Osteocyte (in vitro differentiated cells): ENCODE data around the gene C19orf47. TPM values are rescaled to one million over a fixed set of nuclear protein-coding genes. Genes with fewer than 3 reads are reported as not detected.
A peak's percentile ranks its signal among the peaks of the same experiment; 100 is the strongest.

Source experiments
- DNase-seq: peaks from one replicate; pipeline ENCODE4 v3.0.0; 2021; ENCODE audit warnings: mixed read lengths; ENCODE audit not compliant: unreplicated experiment; ENCODE audit errors: extremely low spot score
- H3K27ac Mint-ChIP-seq: one replicate; pipeline ENCODE4 v1.8.0; 2021; ENCODE audit warnings: mild to moderate bottlenecking, mixed read lengths; ENCODE audit not compliant: unreplicated experiment
- H3K27me3 Mint-ChIP-seq: one replicate; pipeline ENCODE4 v1.8.0; 2021; ENCODE audit warnings: mixed read lengths; ENCODE audit not compliant: unreplicated experiment
- H3K36me3 Mint-ChIP-seq: one replicate; pipeline ENCODE4 v1.8.0; 2021; ENCODE audit warnings: mixed read lengths; ENCODE audit not compliant: unreplicated experiment
- H3K4me1 Mint-ChIP-seq: one replicate; pipeline ENCODE4 v1.8.0; 2021; ENCODE audit warnings: mixed read lengths; ENCODE audit not compliant: unreplicated experiment
- H3K4me3 Mint-ChIP-seq: one replicate; pipeline ENCODE4 v1.8.0; 2021; ENCODE audit warnings: mild to moderate bottlenecking, moderate library complexity, mixed read lengths; ENCODE audit not compliant: unreplicated experiment
- H3K9me3 Mint-ChIP-seq: one replicate; pipeline ENCODE4 v1.8.0; 2021; ENCODE audit warnings: mixed read lengths; ENCODE audit not compliant: unreplicated experiment
- total RNA-seq: library from RNA; stranded (reverse); gene quantifications from 2 replicates; pipeline ENCODE4 v1.2.1, GENCODE V29; 2021
- TF ChIP-seq, protein P1 (sequence below): fragments of 200-600 bp; sonication (generic); IDR thresholded peaks from 2 replicates; pipeline ENCODE4 v1.5.0; 2021; ENCODE audit warnings: antibody characterized with exemption, mild to moderate bottlenecking, moderate library complexity

The C19orf47 gene
- total RNA-seq, 1 donor from 2014 or later: 16.6 TPM

DNA sequence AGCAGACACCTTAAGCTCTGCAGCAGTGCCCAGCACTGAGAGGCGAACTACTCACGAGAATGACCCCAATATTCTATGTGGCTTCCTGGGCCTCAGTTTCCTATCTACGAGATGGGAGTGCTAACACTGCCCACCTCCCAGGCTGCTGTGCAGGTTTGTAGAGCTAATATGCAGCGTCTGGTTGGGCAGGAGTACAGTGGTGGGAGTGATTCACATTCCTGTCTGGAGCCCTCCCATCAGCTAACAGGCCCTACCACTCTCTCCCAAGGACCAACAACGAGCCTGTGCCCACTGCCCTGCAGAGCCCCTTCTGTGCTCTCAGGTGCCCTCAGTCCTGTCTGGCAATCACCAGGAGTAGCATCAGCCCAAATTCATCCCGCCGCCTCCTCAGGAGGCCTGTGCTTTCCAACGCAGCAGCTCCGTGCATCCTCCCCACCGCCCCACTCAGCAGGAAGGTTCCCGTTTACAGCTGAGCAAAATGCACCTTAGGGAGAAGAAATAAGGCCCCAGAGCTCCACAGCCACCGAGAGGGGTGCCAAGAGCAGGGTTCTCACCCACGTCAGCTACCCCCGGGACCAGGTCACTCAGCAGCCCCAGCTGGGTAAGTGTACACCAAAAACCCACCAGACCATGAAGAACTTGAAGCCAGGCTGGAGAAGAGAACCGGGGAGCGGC, 69.7 kb downstream of the C19orf47 start:
- no peaks in the 10 kb centered on the region for H3K9me3 Mint-ChIP-seq
- H3K27me3 Mint-ChIP-seq: no peaks in the 10 kb centered on the region
- TF ChIP-seq, protein P1, sequence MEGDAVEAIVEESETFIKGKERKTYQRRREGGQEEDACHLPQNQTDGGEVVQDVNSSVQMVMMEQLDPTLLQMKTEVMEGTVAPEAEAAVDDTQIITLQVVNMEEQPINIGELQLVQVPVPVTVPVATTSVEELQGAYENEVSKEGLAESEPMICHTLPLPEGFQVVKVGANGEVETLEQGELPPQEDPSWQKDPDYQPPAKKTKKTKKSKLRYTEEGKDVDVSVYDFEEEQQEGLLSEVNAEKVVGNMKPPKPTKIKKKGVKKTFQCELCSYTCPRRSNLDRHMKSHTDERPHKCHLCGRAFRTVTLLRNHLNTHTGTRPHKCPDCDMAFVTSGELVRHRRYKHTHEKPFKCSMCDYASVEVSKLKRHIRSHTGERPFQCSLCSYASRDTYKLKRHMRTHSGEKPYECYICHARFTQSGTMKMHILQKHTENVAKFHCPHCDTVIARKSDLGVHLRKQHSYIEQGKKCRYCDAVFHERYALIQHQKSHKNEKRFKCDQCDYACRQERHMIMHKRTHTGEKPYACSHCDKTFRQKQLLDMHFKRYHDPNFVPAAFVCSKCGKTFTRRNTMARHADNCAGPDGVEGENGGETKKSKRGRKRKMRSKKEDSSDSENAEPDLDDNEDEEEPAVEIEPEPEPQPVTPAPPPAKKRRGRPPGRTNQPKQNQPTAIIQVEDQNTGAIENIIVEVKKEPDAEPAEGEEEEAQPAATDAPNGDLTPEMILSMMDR: no peak
- H3K4me1 Mint-ChIP-seq: peaks cover 47% of the 10 kb centered on the region
- peak overlapping the region; percentile 31 for H3K27ac Mint-ChIP-seq
- H3K36me3 Mint-ChIP-seq: no peaks in the 10 kb centered on the region
- H3K4me3 Mint-ChIP-seq: no peak overlapping the region
- DNase-seq: no peak

DNA sequence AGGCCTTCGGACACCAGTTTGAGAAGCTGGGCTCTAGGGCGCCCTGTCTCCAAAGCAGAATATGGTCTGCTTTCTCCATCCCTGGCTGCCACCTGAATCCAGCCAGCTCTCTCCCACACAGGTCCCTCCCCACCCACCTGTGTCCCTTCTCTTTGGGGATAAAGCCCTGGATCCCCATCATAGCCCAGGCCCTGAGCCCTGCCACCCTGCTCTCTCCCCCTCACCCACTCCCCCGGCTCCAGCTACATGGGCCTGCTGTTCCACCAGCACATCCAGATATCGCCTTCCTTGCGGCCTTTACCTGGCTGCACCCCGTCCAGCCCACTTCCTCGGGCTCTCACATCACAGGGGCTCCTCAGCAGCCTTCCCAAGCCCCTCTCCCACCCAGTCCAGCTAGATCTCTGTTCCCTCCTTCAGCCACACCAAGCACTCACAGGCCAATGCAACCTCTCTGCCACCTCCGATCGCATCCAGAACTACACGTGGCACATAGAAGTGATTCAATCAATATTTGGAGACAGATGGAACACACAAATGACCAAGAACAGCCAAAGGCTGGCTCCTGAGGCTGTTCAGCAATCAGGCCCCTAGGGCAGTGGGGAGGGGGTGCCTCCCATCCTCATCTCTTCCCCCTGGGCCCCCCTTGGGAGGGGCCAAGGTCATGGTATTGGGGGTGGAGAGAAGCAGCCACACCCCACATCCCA, 70.7 kb downstream of the C19orf47 start:
- no peak overlapping the region for H3K27ac Mint-ChIP-seq
- H3K27me3 Mint-ChIP-seq: no peaks in the 10 kb centered on the region
- peaks cover 37% of the 10 kb centered on the region for H3K4me1 Mint-ChIP-seq
- H3K9me3 Mint-ChIP-seq: no peaks in the 10 kb centered on the region
- H3K4me3 Mint-ChIP-seq: no peak overlapping the region
- H3K36me3 Mint-ChIP-seq: no peaks in the 10 kb centered on the region
- TF ChIP-seq, protein P1: no peak
- no peak for DNase-seq

DNA sequence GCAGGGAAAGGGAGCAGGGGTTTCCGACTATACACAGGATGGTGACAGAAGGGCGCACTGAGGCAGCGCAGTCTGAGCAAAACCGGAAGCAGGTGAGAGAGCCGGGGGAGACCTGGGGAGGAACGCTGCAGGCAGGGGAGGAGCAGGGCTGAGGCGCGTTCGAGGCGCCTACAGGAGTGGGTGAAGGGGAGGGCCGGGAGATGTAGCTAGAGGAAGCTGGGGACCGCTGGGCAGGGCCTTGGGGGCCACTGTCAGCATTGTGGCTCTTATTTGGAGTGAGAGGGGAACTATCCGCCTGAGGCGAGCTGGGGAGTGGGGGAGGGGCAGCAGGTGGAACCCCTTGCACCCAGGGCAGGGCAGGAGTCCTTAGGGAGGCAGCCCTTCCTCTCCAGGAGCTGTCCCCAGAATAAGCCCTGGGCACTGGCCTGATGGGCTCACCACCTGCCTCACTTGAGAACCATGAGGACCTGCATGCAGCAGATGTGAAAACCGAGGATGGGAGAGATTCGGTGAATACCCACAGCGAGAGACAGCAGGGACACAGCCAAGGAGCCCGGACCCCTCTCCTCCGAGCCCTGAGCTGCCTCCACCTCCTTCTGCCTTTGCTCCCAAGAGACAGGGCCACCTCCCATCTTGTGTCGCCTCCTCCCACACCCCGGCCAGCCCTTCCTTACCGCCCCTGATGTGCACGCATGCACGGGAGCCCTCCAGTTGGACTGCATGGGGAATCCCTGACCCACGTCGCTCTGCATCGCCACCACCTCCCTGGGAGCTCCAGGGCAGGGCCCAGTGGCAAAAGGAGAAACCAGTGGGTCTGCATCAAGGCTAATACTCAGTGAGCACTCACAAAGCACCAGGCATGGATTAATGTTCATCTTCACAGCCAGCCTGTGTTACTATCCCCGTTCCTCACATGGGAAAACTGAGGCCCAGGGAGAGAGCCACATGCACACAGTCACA, 73.3 kb downstream of the C19orf47 start:
- DNase-seq: no peak
- TF ChIP-seq, protein P1: no peak
- no peaks in the 10 kb centered on the region for H3K27me3 Mint-ChIP-seq
- H3K9me3 Mint-ChIP-seq: no peaks in the 10 kb centered on the region
- peaks cover 28% of the 10 kb centered on the region for H3K4me1 Mint-ChIP-seq
- H3K27ac Mint-ChIP-seq: no peak overlapping the region
- no peaks in the 10 kb centered on the region for H3K36me3 Mint-ChIP-seq
- no peak overlapping the region for H3K4me3 Mint-ChIP-seq

DNA sequence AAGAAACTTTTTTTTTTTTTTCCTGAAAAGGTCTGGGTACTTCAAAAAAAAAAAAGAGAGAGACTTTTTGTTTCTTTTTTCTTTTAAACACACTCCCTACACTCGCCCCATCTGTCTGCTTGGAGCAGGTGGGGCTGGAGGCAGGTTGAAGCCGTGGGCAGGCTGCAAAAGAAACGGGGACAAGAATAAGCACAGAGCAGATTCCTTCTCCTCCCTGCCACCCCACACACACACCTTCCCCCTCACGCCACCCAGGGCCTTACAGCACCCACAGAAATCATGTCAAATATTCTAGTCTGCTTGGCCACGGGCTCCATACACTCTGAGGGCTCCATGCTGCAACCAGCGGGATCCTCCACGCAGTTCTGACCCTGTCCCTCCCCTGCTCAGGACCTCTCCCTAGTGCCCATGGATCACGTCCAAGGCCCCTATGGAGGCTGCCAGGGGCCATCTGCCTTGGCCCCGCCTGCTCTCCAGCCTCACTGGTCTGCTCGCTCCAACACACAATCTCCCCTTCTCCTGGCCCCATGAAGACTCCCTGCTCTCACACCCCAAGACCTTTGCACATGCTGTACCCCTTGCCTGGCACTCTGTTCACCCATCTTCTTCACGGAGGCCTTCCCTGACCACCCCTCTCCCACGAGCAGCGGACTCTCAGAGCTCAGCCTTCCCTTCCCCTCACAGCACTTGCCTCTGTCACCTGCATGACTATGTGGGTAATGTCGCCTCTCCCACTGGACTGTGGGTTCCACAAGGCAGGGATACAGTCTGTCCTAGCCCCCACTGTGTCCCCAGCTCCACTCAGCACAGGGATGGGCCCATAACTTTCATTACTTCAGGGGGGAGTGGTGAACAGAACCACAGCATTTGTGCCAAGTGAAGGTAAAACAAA, 74.5 kb downstream of the C19orf47 start:
- Mint-ChIP-seq H3K36me3 (no peaks in the 10 kb centered on the region), H3K4me3 (no peak overlapping the region), H3K9me3 (no peaks in the 10 kb centered on the region), H3K27me3 (no peaks in the 10 kb centered on the region), H3K27ac (peak overlapping the region; percentile 10), H3K4me1 (peaks cover 25% of the 10 kb centered on the region)
- DNase-seq: no peak
- TF ChIP-seq, protein P1: no peak
